Activated T-cell treated with anti-CD3 and anti-CD28 coated beads, Interleukin-2, amount 50 U/mL, for 48 hours (primary cell): ENCODE measurements around the gene SUN3.
A peak's percentile ranks its signal among the peaks of the same experiment; 100 is the strongest.

ENCODE experiments used
- DNase-seq, 2 experiments: peaks; one replicate each; pipeline ENCODE4 v3.0.0-alpha.2; 2020

The SUN3 gene

GRCh38 chr7:47973739-47974138 lies 55.2 kb downstream of the SUN3 start:
- DNase-seq = no peak

- no peak for DNase-seq
Measured at GRCh38 chr7:47970761-47971160, 58.1 kb downstream of the SUN3 start.

- peak; percentile 60 to 72 for DNase-seq
Measured at GRCh38 chr7:47968847-47969774, 59.8 kb downstream of the SUN3 start.

- no peak for DNase-seq
Measured at GRCh38 chr7:47967708-47968107, 61.2 kb downstream of the SUN3 start.

GRCh38 chr7:47967123-47967522 lies 61.8 kb downstream of the SUN3 start:
- DNase-seq = no peak

GRCh38 chr7:47965456-47965855 lies 63.5 kb downstream of the SUN3 start:
- no peak for DNase-seq

- no peak for DNase-seq
Measured at GRCh38 chr7:47962262-47962661, 66.6 kb downstream of the SUN3 start.

GRCh38 chr7:47957156-47957555 lies 71.8 kb downstream of the SUN3 start:
- no peak for DNase-seq

- DNase-seq = no peak
Measured at GRCh38 chr7:47956220-47956619, 72.7 kb downstream of the SUN3 start.

- no peak for DNase-seq
Measured at GRCh38 chr7:47954231-47954911, 74.5 kb downstream of the SUN3 start.

GRCh38 chr7:47953822-47954221 lies 75.1 kb downstream of the SUN3 start:
- DNase-seq = no peak

- no peak for DNase-seq
Measured at GRCh38 chr7:47952224-47952623, 76.7 kb downstream of the SUN3 start.

GRCh38 chr7:47951374-47951773 lies 77.5 kb downstream of the SUN3 start:
- no peak for DNase-seq

GRCh38 chr7:47950714-47951113 lies 78.2 kb downstream of the SUN3 start:
- no peak for DNase-seq

- no peak for DNase-seq
Measured at GRCh38 chr7:47949703-47950102, 79.2 kb downstream of the SUN3 start.

GRCh38 chr7:47948141-47948790 lies 80.6 kb downstream of the SUN3 start, which contains the start of gene PKD1L1:
TSS of gene PKD1L1 (minus strand) at chr7:47948466. CDS start at chr7:47948440, 26 bp downstream.
- DNase-seq = no peak

GRCh38 chr7:47947355-47947749 lies 81.6 kb downstream of the SUN3 start:
- DNase-seq = no peak

- no peak for DNase-seq
Measured at GRCh38 chr7:47946581-47947354, 82.1 kb downstream of the SUN3 start.

GRCh38 chr7:47945261-47946015 lies 83.5 kb downstream of the SUN3 start:
- peak; percentile 83 to 89 for DNase-seq

- DNase-seq = no peak
Measured at GRCh38 chr7:47944536-47945260, 84.2 kb downstream of the SUN3 start.
